HepG2 (cell line): ENCODE measurements around the gene AP3D1. TPM values are rescaled to one million over a fixed set of nuclear protein-coding genes. Genes with fewer than 3 reads are reported as not detected.

Experiments used
- FIP1L1 ChIP-seq: fragments of 200-400 bp; formaldehyde crosslinking; IDR thresholded peaks from 2 replicates; pipeline ENCODE4 v1.6.1; 2018; ENCODE audit warnings: low read depth, mild to moderate bottlenecking, low read length, moderate library complexity, borderline replicate concordance; ENCODE audit not compliant: insufficient read depth
- FOXM1 ChIP-seq: sonication (generic); formaldehyde crosslinking; IDR thresholded peaks from 2 replicates; pipeline ENCODE4 v1.5.0; 2020; ENCODE audit warnings: missing genetic modification reagents
- HNRNPL ChIP-seq: fragments of 200-400 bp; formaldehyde crosslinking; IDR thresholded peaks from 2 replicates; pipeline ENCODE4 v1.6.1; 2017; ENCODE audit warnings: mild to moderate bottlenecking, low read depth, low read length
- IKZF1 ChIP-seq: fragments of 450-650 bp; IDR thresholded peaks from 2 replicates; pipeline ENCODE4 v1.7.1; 2016
- KMT2A ChIP-seq: sonication (generic); formaldehyde crosslinking; IDR thresholded peaks from 2 replicates; pipeline ENCODE4 v1.4.0; 2020; ENCODE audit warnings: missing genetic modification reagents
- MEIS1 ChIP-seq: sonication (generic); formaldehyde crosslinking; IDR thresholded peaks from 2 replicates; pipeline ENCODE4 v1.9.0; 2021; ENCODE audit warnings: mild to moderate bottlenecking, missing genetic modification reagents, moderate library complexity, borderline replicate concordance
- PHF5A ChIP-seq: IDR thresholded peaks from one replicate; pipeline ENCODE4 v1.6.1; 2018; ENCODE audit warnings: low read depth, missing genetic modification reagents; ENCODE audit not compliant: unreplicated experiment
- POLR2A ChIP-seq, 2 experiments: IDR thresholded peaks; 2 replicates each; pipeline ENCODE4 v1.6.1; 2011; ENCODE audit warnings: low read depth in 2 of 2, low read length in 2 of 2, mild to moderate bottlenecking in 1 of 2, moderate library complexity in 1 of 2; ENCODE audit not compliant: insufficient read depth in 1 of 2
- RAD51 ChIP-seq: fragments of 450-650 bp; IDR thresholded peaks from 2 replicates; pipeline ENCODE4 v1.6.1; 2016; ENCODE audit warnings: borderline replicate concordance
- SRSF1 ChIP-seq: fragments of 200-400 bp; formaldehyde crosslinking; optimal IDR thresholded peaks from 2 replicates; pipeline ENCODE3; 2017; ENCODE audit warnings: mild to moderate bottlenecking, low read depth, low read length, moderate library complexity
- ZBTB34 ChIP-seq: sonication (generic); formaldehyde crosslinking; IDR thresholded peaks from 2 replicates; pipeline ENCODE4 v1.8.0; 2022; ENCODE audit warnings: mild to moderate bottlenecking, missing genetic modification reagents
- ZBTB43 ChIP-seq: sonication (generic); formaldehyde crosslinking; conservative IDR thresholded peaks from 2 replicates; pipeline ENCODE4 v1.4.0; 2020; ENCODE audit warnings: missing genetic modification reagents
- ZIK1 ChIP-seq: sonication (generic); formaldehyde crosslinking; IDR thresholded peaks from 2 replicates; pipeline ENCODE4 v1.5.0; 2020; ENCODE audit warnings: mild to moderate bottlenecking, low read depth, missing genetic modification reagents, borderline replicate concordance
- ZNF12 ChIP-seq: sonication (generic); formaldehyde crosslinking; IDR thresholded peaks from 2 replicates; pipeline ENCODE4 v1.5.0; 2020; ENCODE audit warnings: missing genetic modification reagents
- ZNF263 ChIP-seq: sonication (generic); formaldehyde crosslinking; IDR thresholded peaks from 2 replicates; pipeline ENCODE4 v1.4.0; 2020; ENCODE audit warnings: missing genetic modification reagents
- ZNF431 ChIP-seq: sonication (generic); formaldehyde crosslinking; IDR thresholded peaks from 2 replicates; pipeline ENCODE4 v1.9.0; 2022; ENCODE audit warnings: missing genetic modification reagents, low read depth, mild to moderate bottlenecking, borderline replicate concordance
- ZNF468 ChIP-seq: sonication (generic); formaldehyde crosslinking; IDR thresholded peaks from 2 replicates; pipeline ENCODE4 v1.8.0; 2022; ENCODE audit warnings: mild to moderate bottlenecking, moderate library complexity, missing genetic modification reagents
- ZNF567 ChIP-seq: sonication (generic); formaldehyde crosslinking; IDR thresholded peaks from 2 replicates; pipeline ENCODE4 v1.8.1; 2023; ENCODE audit warnings: mild to moderate bottlenecking, missing genetic modification reagents, borderline replicate concordance
- ZNF790 ChIP-seq: sonication (generic); formaldehyde crosslinking; IDR thresholded peaks from 2 replicates; pipeline ENCODE4 v1.8.0; 2022; ENCODE audit warnings: missing genetic modification reagents, mild to moderate bottlenecking, borderline replicate concordance
- ZUFSP ChIP-seq: sonication (generic); formaldehyde crosslinking; IDR thresholded peaks from 2 replicates; pipeline ENCODE4 v1.9.0; 2021; ENCODE audit warnings: missing genetic modification reagents, mild to moderate bottlenecking, borderline replicate concordance
- ZXDC ChIP-seq: sonication (generic); formaldehyde crosslinking; IDR thresholded peaks from 2 replicates; pipeline ENCODE4 v1.5.0; 2020; ENCODE audit warnings: mild to moderate bottlenecking, missing genetic modification reagents
- polyA plus RNA-seq, 8 experiments: library from polyadenylated mRNA; depleted of rRNA in 3 of 8; stranded (reverse) in 7 of 8; unstranded in 1 of 8; fragments of >200 nt; fragmentation: Illumina TruSeq in 4 of 8; extraction: Trizol in 4 of 8; gene quantifications; 2 replicates each; pipeline versions ENCODE4 v1.2.1 to v1.2.3, GENCODE V29; 2011 to 2016; ENCODE audit warnings: low read depth in 4 of 8, missing spikeins in 1 of 8, mixed read lengths in 1 of 8; ENCODE audit not compliant: insufficient read depth in 1 of 8
- total RNA-seq, 5 experiments: library from RNA; depleted of rRNA; stranded (reverse); fragments of >200 nt; fragmentation: Illumina TruSeq; extraction: Trizol; gene quantifications; 2 replicates each; pipeline ENCODE4 v1.2.3, GENCODE V29; 2016; ENCODE audit warnings: low read depth in 1 of 5

Gene AP3D1
- total and polyA plus RNA-seq, 2 of the 13 experiments (the other 11 are each of a cell fraction or from before 2014, with no cell fraction given) = 68.0 to 82.6 TPM

- no peak for TF ChIP-seq ZUFSP (CRISPR knock-in tag)
- no peak for TF ChIP-seq PHF5A
- TF ChIP-seq ZNF263 = no peak
- 0 out of 4 replicates have a peak, but pooled peaks of 1 of the 2 experiments have one; percentile 32 for TF ChIP-seq POLR2A (IDR thresholded peaks at IDR 0.05; ENCODE audit: insufficient read depth in 1 of 2, low read depth in 2 of 2, low read length in 2 of 2)
- TF ChIP-seq ZNF12 (CRISPR knock-in tag) = no peak
- TF ChIP-seq ZNF790 = no peak
- peak; percentile 58; the same call in 1 of the 2 replicates for TF ChIP-seq HNRNPL
- no peak for TF ChIP-seq KMT2A
- TF ChIP-seq ZXDC = 0 out of 2 replicates have a peak, but pooled peaks have one; percentile 30
- TF ChIP-seq ZNF468 (CRISPR knock-in tag) = no peak
- TF ChIP-seq ZNF567 (CRISPR knock-in tag) = no peak
- no peak for TF ChIP-seq RAD51
- TF ChIP-seq FOXM1 (CRISPR knock-in tag) = no peak
- TF ChIP-seq ZBTB34 = no peak
- TF ChIP-seq MEIS1 = 0 out of 2 replicates have a peak, but pooled peaks have one; percentile 15
- TF ChIP-seq ZNF431 (CRISPR knock-in tag) = peak; percentile 78; the same call in 1 of the 2 replicates
- no peak for TF ChIP-seq ZBTB43 (CRISPR knock-in tag)
- no peak for TF ChIP-seq IKZF1
- no peak for TF ChIP-seq FIP1L1
- no peak for TF ChIP-seq SRSF1
- no peak for TF ChIP-seq ZIK1 (CRISPR knock-in tag)
Observed at GRCh38 chr19:2064788-2065524, 86.4 kb downstream of the AP3D1 start (continued).
